AG04449 (cell line): ENCODE data around the gene PTPN1.

ENCODE experiments used
- CTCF ChIA-PET: fragments of 350-600 bp; formaldehyde crosslinking; extraction: SDS; loops from one replicate; lab custom pipeline; 2021; ENCODE audit warnings: antibody characterized with exemption; lab: Yijun Ruan, JAX
- POLR2A ChIA-PET: fragments of 400-600, 350-600 bp; formaldehyde crosslinking; extraction: SDS; loops from one replicate; lab custom pipeline; 2020; ENCODE audit warnings: antibody characterized with exemption, inconsistent platforms; lab: Yijun Ruan, JAX
- DNase-seq: peaks from one replicate; pipeline ENCODE4 v3.0.0-alpha.2; 2010; ENCODE audit warnings: low read depth, low spot score
- H3K4me3 ChIP-seq: 2 replicates; pipeline ENCODE4 v1.5.1; 2011; ENCODE audit warnings: low read depth, mild to moderate bottlenecking, control low read depth, low read length
- CTCF ChIP-seq: IDR thresholded peaks from one replicate; pipeline ENCODE4 v1.5.1; 2011; ENCODE audit warnings: mild to moderate bottlenecking, moderate library complexity, low read length, control low read depth, inconsistent platforms; ENCODE audit not compliant: insufficient read depth; ENCODE audit errors: missing control alignments

The PTPN1 gene

GRCh38 chr20:50509923-50510705 is at the start of gene PTPN1:
PTPN1 (plus strand) TSS chr20:50510383; CDS start chr20:50510528, 145 bp downstream.
- no peak for TF ChIP-seq CTCF
- CTCF ChIA-PET = interaction anchor here (1.0 to 1.8 kb wide), 4 partner anchors 13 to 26 kb away, joined by 3 to 6 read pairs (median 4); no protein-coding TSS in a partner anchor
- peak; percentile 90 for DNase-seq
- POLR2A ChIA-PET = interaction anchor here (0.6 to 1.4 kb wide), 5 partner anchors 10 to 64 kb away, joined by 3 to 5 read pairs (median 3); no protein-coding TSS in a partner anchor
- peak within 1 kb of the TSS; percentile 98 for H3K4me3 ChIP-seq

GRCh38 chr20:50460608-50461267 is 49.4 kb upstream of the PTPN1 start:
- no peak overlapping the region for H3K4me3 ChIP-seq
- TF ChIP-seq CTCF = peak; percentile 90
- DNase-seq = no peak
- ChIA-PET POLR2A (interaction anchor here (1.0 kb wide), 1 partner anchor 270 kb away, joined by 9 read pairs; the partner anchor contains the start of gene CEBPB), CTCF (interaction anchor here (0.7 to 13.6 kb wide), 11 partner anchors 9 to 289 kb away, joined by 3 to 523 read pairs (median 3); partner anchors contain the start of gene CEBPB)

GRCh38 chr20:50462093-50462690 is 48.0 kb upstream of the PTPN1 start:
- DNase-seq = no peak
- ChIA-PET CTCF (interaction anchor here (0.9 to 13.6 kb wide), 12 partner anchors 11 to 296 kb away, joined by 3 to 523 read pairs (median 6); partner anchors contain the start of gene CEBPB), POLR2A (interaction anchor here (1.5 to 1.8 kb wide), 2 partner anchors 268 to 271 kb away, joined by 3 to 4 read pairs; partner anchors contain the start of gene CEBPB)
- no peak overlapping the region for H3K4me3 ChIP-seq
- no peak for TF ChIP-seq CTCF

- DNase-seq = no peak
- TF ChIP-seq CTCF = peak; percentile 61
- H3K4me3 ChIP-seq = no peak overlapping the region; the same call in 1 of the 2 replicates
- CTCF ChIA-PET = interaction anchor here (0.9 to 13.6 kb wide), 34 partner anchors 9 to 486 kb away, joined by 3 to 523 read pairs (median 4); partner anchors contain the start of gene CEBPB
- POLR2A ChIA-PET = interaction anchor here (1.0 kb wide), 1 partner anchor 273 kb away, joined by 8 read pairs; the partner anchor contains the start of gene CEBPB
These were observed 46.0 kb upstream of the PTPN1 start for GRCh38 chr20:50464026-50464724.

GRCh38 chr20:50464725-50465650 is 45.2 kb upstream of the PTPN1 start:
- CTCF ChIA-PET = interaction anchor here (0.9 to 13.6 kb wide), 28 partner anchors 10 to 486 kb away, joined by 3 to 523 read pairs (median 4); partner anchors contain the start of gene CEBPB
- no peak for DNase-seq
- POLR2A ChIA-PET = interaction anchor here (1.0 kb wide), 1 partner anchor 274 kb away, joined by 8 read pairs; the partner anchor contains the start of gene CEBPB

More at GRCh38 chr20:50464725-50465650, 45.2 kb upstream of the PTPN1 start:
- no peak for TF ChIP-seq CTCF
- H3K4me3 ChIP-seq = no peak overlapping the region
